GM12892 (cell line): Measurements from ENCODE around the gene UNCX. TPM values are rescaled to one million over a fixed set of nuclear protein-coding genes. Genes with fewer than 3 reads are reported as not detected.
"Not testable (repeated sequence)": the region's sequence is repeated elsewhere in the genome, so short reads cannot be mapped to it uniquely, and the experiment has no call there.

Source experiments
- DNase-seq: peaks from one replicate; pipeline ENCODE4 v3.0.0; 2011; ENCODE audit not compliant: insufficient read length
- FAIRE-seq: peaks from 2 replicates; lab custom pipeline; 2011; peaks lifted over from hg19 to GRCh38; lab: Jason Lieb, UNC
- POLR2A ChIP-seq: IDR thresholded peaks from 2 replicates; pipeline ENCODE4 v1.6.1; 2011; ENCODE audit warnings: low read depth, low read length, control low read depth
- POLR2AphosphoS5 ChIP-seq: IDR thresholded peaks from 2 replicates; pipeline ENCODE4 v1.6.1; 2011; ENCODE audit warnings: low read depth, low read length, control low read depth
- TAF1 ChIP-seq: IDR thresholded peaks from 2 replicates; pipeline ENCODE4 v1.6.1; 2011; ENCODE audit warnings: low read depth, mild to moderate bottlenecking, control low read depth, low read length, borderline replicate concordance
- polyA plus RNA-seq: library from polyadenylated mRNA; unstranded; fragments of >200 nt; gene quantifications from one replicate; pipeline ENCODE4 v1.2.1, GENCODE V29; 2012; ENCODE audit warnings: missing spikeins, inconsistent platforms; ENCODE audit not compliant: missing spikeins

UNCX gene
- polyA plus RNA-seq = not detected

GRCh38 chr7:1232623-1233332 lies at the start of gene UNCX:
TSS of gene UNCX (plus strand) at chr7:1232872. CDS start at chr7:1233018, 146 bp downstream.
- TF ChIP-seq TAF1 (no peak), POLR2A (no peak), POLR2AphosphoS5 (no peak)

GRCh38 chr7:1187127-1187526 lies 45.5 kb upstream of the UNCX start:
- no peak for TF ChIP-seq POLR2A
- no peak for TF ChIP-seq POLR2AphosphoS5
- TF ChIP-seq TAF1 = no peak
- FAIRE-seq = no peak
- no peak for DNase-seq

More at GRCh38 chr7:1232623-1233332, at the start of gene UNCX:
- no peak for FAIRE-seq
- no peak for DNase-seq

GRCh38 chr7:1188720-1189294 lies 43.9 kb upstream of the UNCX start:
- FAIRE-seq (no peak), DNase-seq (no peak)
- TF ChIP-seq POLR2A (no peak), TAF1 (no peak)

- FAIRE-seq = no peak
- no peak for DNase-seq
- TF ChIP-seq POLR2A = no peak
- TF ChIP-seq TAF1 = no peak
- no peak for TF ChIP-seq POLR2AphosphoS5
These were observed 42.5 kb upstream of the UNCX start for GRCh38 chr7:1189986-1190772.

GRCh38 chr7:1192171-1192676 lies 40.4 kb upstream of the UNCX start:
- FAIRE-seq (no peak), DNase-seq (no peak)
- TF ChIP-seq TAF1 (no peak), POLR2A (no peak), POLR2AphosphoS5 (no peak)

GRCh38 chr7:1193593-1194424 lies 38.9 kb upstream of the UNCX start:
- FAIRE-seq (no peak), DNase-seq (no peak)
- TF ChIP-seq POLR2AphosphoS5 (no peak), POLR2A (no peak), TAF1 (no peak)

- not testable (repeated sequence) for FAIRE-seq
These were observed 36.2 kb upstream of the UNCX start for GRCh38 chr7:1196441-1196840.

GRCh38 chr7:1196950-1197349 lies 35.7 kb upstream of the UNCX start:
- TF ChIP-seq POLR2AphosphoS5 (no peak), POLR2A (no peak), TAF1 (no peak)
- FAIRE-seq (no peak), DNase-seq (no peak)

More at GRCh38 chr7:1196441-1196840, 36.2 kb upstream of the UNCX start:
- not testable (repeated sequence) for DNase-seq

- TF ChIP-seq POLR2A = no peak
- FAIRE-seq (no peak), DNase-seq (no peak)
These were observed 34.6 kb upstream of the UNCX start for GRCh38 chr7:1197997-1198625.

- no peak for FAIRE-seq
- TF ChIP-seq POLR2AphosphoS5 = no peak
- DNase-seq = no peak
These were observed 32.6 kb upstream of the UNCX start for GRCh38 chr7:1200045-1200444.

GRCh38 chr7:1201916-1202315 lies 30.8 kb upstream of the UNCX start:
- no peak for FAIRE-seq
- TF ChIP-seq TAF1 (no peak), POLR2A (no peak)
- DNase-seq = no peak

GRCh38 chr7:1202914-1203313 lies 29.8 kb upstream of the UNCX start:
- DNase-seq, FAIRE-seq: not testable (repeated sequence)
